Fibroblast of mammary gland (primary cell): Measurements from ENCODE around the gene IL10RA.

ENCODE experiments used
- DNase-seq: peaks from one replicate; pipeline ENCODE4 v3.0.0-alpha.2; 2010; ENCODE audit warnings: low read depth
- H3K4me3 ChIP-seq: 2 replicates; pipeline ENCODE4 v1.5.1; 2011; ENCODE audit warnings: low read depth, mild to moderate bottlenecking, low read length, moderate library complexity; ENCODE audit not compliant: control insufficient read depth
- TF ChIP-seq, protein P1 (sequence below): conservative IDR thresholded peaks from 2 replicates; pipeline ENCODE4 v1.5.1; 2011; ENCODE audit warnings: low read depth, low read length, inconsistent platforms; ENCODE audit not compliant: control insufficient read depth, insufficient read depth

The IL10RA gene

DNA sequence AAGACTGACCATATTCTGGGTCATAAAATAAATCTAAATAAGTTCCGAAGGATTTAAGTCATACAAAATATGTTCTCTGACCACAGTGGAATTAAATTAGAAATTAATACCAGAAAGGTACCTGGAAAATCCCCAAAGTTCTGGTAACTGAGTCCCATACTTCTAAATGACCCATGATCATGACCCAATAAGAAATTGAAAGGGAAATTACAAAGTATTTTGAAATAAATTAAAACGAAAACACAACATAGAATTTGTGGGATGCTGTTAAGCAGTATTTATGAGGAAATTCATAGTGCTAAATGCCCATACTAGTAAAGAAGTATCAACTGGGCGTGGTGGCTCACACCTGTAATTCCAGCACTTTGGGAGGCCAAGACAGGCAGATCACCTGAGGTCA lies 23.4 kb upstream of the IL10RA start:
- no peak for DNase-seq
- TF ChIP-seq, protein P1, sequence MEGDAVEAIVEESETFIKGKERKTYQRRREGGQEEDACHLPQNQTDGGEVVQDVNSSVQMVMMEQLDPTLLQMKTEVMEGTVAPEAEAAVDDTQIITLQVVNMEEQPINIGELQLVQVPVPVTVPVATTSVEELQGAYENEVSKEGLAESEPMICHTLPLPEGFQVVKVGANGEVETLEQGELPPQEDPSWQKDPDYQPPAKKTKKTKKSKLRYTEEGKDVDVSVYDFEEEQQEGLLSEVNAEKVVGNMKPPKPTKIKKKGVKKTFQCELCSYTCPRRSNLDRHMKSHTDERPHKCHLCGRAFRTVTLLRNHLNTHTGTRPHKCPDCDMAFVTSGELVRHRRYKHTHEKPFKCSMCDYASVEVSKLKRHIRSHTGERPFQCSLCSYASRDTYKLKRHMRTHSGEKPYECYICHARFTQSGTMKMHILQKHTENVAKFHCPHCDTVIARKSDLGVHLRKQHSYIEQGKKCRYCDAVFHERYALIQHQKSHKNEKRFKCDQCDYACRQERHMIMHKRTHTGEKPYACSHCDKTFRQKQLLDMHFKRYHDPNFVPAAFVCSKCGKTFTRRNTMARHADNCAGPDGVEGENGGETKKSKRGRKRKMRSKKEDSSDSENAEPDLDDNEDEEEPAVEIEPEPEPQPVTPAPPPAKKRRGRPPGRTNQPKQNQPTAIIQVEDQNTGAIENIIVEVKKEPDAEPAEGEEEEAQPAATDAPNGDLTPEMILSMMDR = no peak

GRCh38 chr11:117966908-117967307 lies 19.3 kb upstream of the IL10RA start:
- no peak for DNase-seq
- TF ChIP-seq, protein P1 = no peak
- H3K4me3 ChIP-seq = no peak overlapping the region

More for the DNA sequence above, 23.4 kb upstream of the IL10RA start:
- no peak overlapping the region for H3K4me3 ChIP-seq

GRCh38 chr11:117969160-117969991 lies 16.8 kb upstream of the IL10RA start:
- DNase-seq = no peak
- no peak overlapping the region for H3K4me3 ChIP-seq
- TF ChIP-seq, protein P1 = no peak

DNA sequence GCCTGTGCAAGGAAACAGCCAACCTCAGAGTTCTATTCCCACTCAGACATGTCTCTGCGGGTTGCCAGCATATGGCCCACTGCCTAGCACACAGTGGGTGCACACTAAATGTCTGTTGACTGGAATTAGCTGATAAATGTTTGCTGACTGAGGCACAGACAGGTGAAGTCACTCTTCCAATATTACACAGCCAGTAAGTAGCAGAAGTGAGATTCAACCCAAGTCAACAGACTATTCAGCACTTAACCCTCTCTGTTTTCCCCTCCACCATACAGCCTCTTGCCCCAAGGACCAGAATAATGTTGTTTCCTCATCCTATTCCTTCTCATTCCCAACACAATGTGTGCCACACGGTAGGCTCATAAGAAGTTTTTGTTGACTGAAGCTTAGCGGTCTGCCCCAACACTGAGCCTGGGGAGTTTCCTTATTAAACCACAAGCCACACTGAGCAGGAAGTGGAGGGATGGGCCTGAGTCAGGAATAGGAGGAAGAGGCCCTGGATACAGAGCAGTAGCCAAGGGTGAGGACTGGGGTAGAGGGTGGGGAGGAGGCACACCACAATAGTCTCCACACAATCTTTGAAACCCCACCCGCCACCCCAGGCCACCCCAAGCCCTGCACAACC lies 15.7 kb upstream of the IL10RA start:
- TF ChIP-seq, protein P1 = no peak
- no peak overlapping the region for H3K4me3 ChIP-seq
- no peak for DNase-seq

DNA sequence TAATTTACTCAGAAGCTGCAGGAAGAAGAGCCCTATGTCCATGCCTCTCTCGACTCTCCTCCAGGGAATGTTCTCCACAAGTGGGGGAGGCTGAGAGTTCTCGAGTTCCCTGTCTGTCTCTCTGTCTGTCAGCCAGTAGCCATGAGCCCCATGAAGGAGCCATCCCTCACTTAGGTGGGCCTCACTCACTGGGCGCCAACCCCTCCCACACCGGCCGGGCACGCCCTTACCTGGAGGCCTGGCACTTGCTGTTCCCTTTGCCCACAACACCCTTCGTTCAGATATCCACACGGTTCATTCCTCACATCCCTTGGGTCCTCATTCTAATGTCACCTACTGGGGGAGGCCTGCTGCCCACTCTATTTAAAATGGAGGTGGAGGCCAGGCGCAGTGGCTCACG lies 14.2 kb upstream of the IL10RA start:
- TF ChIP-seq, protein P1 = no peak
- H3K4me3 ChIP-seq = no peak overlapping the region
- no peak for DNase-seq

DNA sequence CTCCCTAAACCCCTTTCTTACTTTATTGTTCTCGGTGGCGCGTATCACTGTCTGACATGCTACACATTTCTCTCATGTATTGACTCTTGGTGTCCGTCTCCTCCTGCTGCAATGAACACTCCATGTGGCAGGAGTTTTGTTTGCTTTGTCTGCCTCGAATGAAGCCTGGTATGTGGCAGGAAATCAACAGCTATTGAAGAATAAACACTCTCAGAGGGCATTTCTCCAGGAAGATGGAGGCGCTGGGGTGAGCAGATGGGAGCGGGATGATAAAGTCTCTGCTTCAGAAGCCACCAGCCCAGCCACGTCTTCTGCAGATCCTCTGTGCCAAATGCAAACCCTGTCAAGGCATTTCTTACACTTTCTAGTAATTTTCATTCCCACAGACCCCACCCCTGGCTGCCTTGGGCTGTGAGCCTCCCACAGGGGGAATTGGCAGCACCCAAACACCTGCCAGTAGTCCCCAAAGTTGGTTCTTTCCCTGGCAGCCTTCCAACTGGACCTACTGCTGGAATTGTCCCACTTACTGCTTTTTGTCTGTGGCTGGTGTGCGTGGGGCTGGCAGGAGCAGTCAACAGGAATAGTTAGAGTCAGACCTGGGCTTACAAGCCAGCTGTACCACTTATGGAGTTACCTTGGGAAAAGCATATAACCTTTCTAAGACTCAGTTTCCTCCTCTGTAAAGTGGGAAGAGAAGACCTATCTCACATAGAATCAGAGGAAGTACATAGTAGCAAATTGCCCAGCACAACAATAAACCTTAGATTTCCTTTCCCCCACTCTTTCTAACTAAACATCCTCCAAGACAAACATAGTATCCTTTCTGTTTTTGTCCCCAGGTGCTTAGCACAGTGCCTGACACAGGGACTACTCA lies 13.3 kb upstream of the IL10RA start:
- H3K4me3 ChIP-seq = no peak overlapping the region
- TF ChIP-seq, protein P1 = no peak
- no peak for DNase-seq
